GM23338 (cell line): ENCODE measurements around the gene VMP1. TPM values are rescaled to one million over a fixed set of nuclear protein-coding genes. Genes with fewer than 3 reads are reported as not detected.
A peak's percentile ranks its signal among the peaks of the same experiment; 100 is the strongest.

Experiments
- ATAC-seq: fragments of 200-7000 bp; cut with Tn5 transposase; 3 replicates; pipeline ENCODE4 v1.9.1; 2020
- DNase-seq: peaks from one replicate; pipeline ENCODE4 v3.0.0-alpha.2; 2015; ENCODE audit warnings: low spot score
- H2AFZ ChIP-seq: fragments of 200-600 bp; sonication (generic); 2 replicates; pipeline ENCODE4 v1.8.0; 2016; ENCODE audit warnings: antibody characterized with exemption, mild to moderate bottlenecking, moderate library complexity
- H3F3A ChIP-seq: fragments of 200-600 bp; sonication (generic); replicated peaks from 2 replicates; pipeline ENCODE4 v1.8.0; 2017; ENCODE audit warnings: antibody characterized with exemption, mixed run types, low read depth
- H3K27ac ChIP-seq: fragments of 200-600 bp; sonication (generic); 2 replicates; pipeline ENCODE4 v1.6.1; 2016; ENCODE audit warnings: low read depth
- H3K27me3 ChIP-seq: fragments of 200-600 bp; sonication (generic); 2 replicates; pipeline ENCODE4 v1.8.0; 2016; ENCODE audit warnings: mild to moderate bottlenecking, mixed run types, moderate library complexity; ENCODE audit not compliant: insufficient read depth
- H3K36me3 ChIP-seq: fragments of 200-600 bp; sonication (generic); 2 replicates; pipeline ENCODE4 v1.8.0; 2016; ENCODE audit warnings: mild to moderate bottlenecking; ENCODE audit not compliant: insufficient read depth
- H3K4me1 ChIP-seq: fragments of 200-600 bp; sonication (generic); 2 replicates; pipeline ENCODE4 v1.8.0; 2016; ENCODE audit warnings: mild to moderate bottlenecking, moderate library complexity; ENCODE audit not compliant: insufficient read depth
- H3K4me2 ChIP-seq: fragments of 200-600 bp; sonication (generic); 2 replicates; pipeline ENCODE4 v1.7.1; 2017; ENCODE audit warnings: mixed run types
- H3K4me3 ChIP-seq: fragments of 200-600 bp; sonication (generic); 2 replicates; pipeline ENCODE4 v1.6.1; 2016; ENCODE audit warnings: mixed run types
- H3K79me2 ChIP-seq: fragments of 200-600 bp; sonication (generic); replicated peaks from 2 replicates; pipeline ENCODE4 v1.8.0; 2017; ENCODE audit warnings: mild to moderate bottlenecking; ENCODE audit not compliant: insufficient read depth
- H3K9me2 ChIP-seq: fragments of 200-600 bp; sonication (generic); 2 replicates; pipeline ENCODE4 v1.8.0; 2017; ENCODE audit not compliant: insufficient read depth
- H4K20me1 ChIP-seq: fragments of 200-600 bp; sonication (generic); replicated peaks from 2 replicates; pipeline ENCODE4 v1.8.0; 2017; ENCODE audit warnings: mild to moderate bottlenecking; ENCODE audit not compliant: insufficient read depth
- H3K27ac Mint-ChIP-seq: 2 replicates; pipeline ENCODE4 v1.8.0; 2020; ENCODE audit warnings: inconsistent platforms, mild to moderate bottlenecking, moderate library complexity, mixed read lengths
- H3K27me3 Mint-ChIP-seq: 3 replicates; pipeline ENCODE4 v1.8.0; 2022; ENCODE audit warnings: low read depth, mild to moderate bottlenecking, moderate library complexity, mixed read lengths, inconsistent platforms; ENCODE audit not compliant: insufficient read depth, poor library complexity
- H3K36me3 Mint-ChIP-seq: 3 replicates; pipeline ENCODE4 v1.8.0; 2021; ENCODE audit warnings: low read depth, mild to moderate bottlenecking, inconsistent platforms, moderate library complexity, mixed read lengths
- H3K4me1 Mint-ChIP-seq: 3 replicates; pipeline ENCODE4 v1.8.0; 2020; ENCODE audit warnings: mild to moderate bottlenecking, inconsistent platforms, mixed read lengths
- H3K4me3 Mint-ChIP-seq: 3 replicates; pipeline ENCODE4 v1.8.0; 2021; ENCODE audit warnings: moderate library complexity, mild to moderate bottlenecking, inconsistent platforms, mixed read lengths
- H3K9me3 Mint-ChIP-seq: 3 replicates; pipeline ENCODE4 v1.8.0; 2020; ENCODE audit warnings: moderate library complexity, mild to moderate bottlenecking, inconsistent platforms, mixed read lengths
- CREB1 ChIP-seq: fragments of 250-450 bp; sonication (Bioruptor Pico); IDR thresholded peaks from 2 replicates; pipeline ENCODE4 v1.5.0; 2020; ENCODE audit warnings: low read depth, mild to moderate bottlenecking, moderate library complexity
- CTCF ChIP-seq, 2 experiments: fragments of 200-600 bp in 1 of 2; sonication (generic) in 1 of 2; conservative IDR thresholded peaks; 2 replicates each; pipeline versions ENCODE4 v1.5.1 to v1.6.1; 2016 to 2017; ENCODE audit warnings: antibody characterized with exemption in 2 of 2, low read depth in 2 of 2, mild to moderate bottlenecking in 2 of 2, moderate library complexity in 1 of 2
- ETS1 ChIP-seq: IDR thresholded peaks from 2 replicates; pipeline ENCODE4 v1.6.1; 2016; ENCODE audit warnings: antibody characterized with exemption
- EZH2 ChIP-seq: fragments of 200-600 bp; sonication (generic); IDR thresholded peaks from one replicate; pipeline ENCODE4 v1.8.0; 2017; ENCODE audit warnings: antibody characterized with exemption, mild to moderate bottlenecking, low read depth; ENCODE audit not compliant: unreplicated experiment
- EZH2phosphoT487 ChIP-seq: fragments of 200-600 bp; sonication (generic); IDR thresholded peaks from one replicate; pipeline ENCODE4 v1.8.1; 2018; ENCODE audit warnings: antibody characterized with exemption; ENCODE audit not compliant: unreplicated experiment
- JUNB ChIP-seq: IDR thresholded peaks from one replicate; pipeline ENCODE4 v1.6.1; 2016; ENCODE audit warnings: antibody characterized with exemption; ENCODE audit not compliant: unreplicated experiment
- NANOG ChIP-seq: IDR thresholded peaks from 2 replicates; pipeline ENCODE4 v1.6.1; 2016; ENCODE audit warnings: antibody characterized with exemption, borderline replicate concordance
- POLR2AphosphoS5 ChIP-seq: IDR thresholded peaks from 2 replicates; pipeline ENCODE4 v1.6.1; 2016; ENCODE audit warnings: antibody characterized with exemption, low read depth
- REST ChIP-seq: IDR thresholded peaks from one replicate; pipeline ENCODE4 v1.6.1; 2018; ENCODE audit warnings: antibody characterized with exemption; ENCODE audit not compliant: unreplicated experiment
- STAT1 ChIP-seq: IDR thresholded peaks from one replicate; pipeline ENCODE4 v1.6.1; 2016; ENCODE audit warnings: antibody characterized with exemption; ENCODE audit not compliant: unreplicated experiment
- ZNF114 ChIP-seq: fragments of 250-450 bp; sonication (Bioruptor Pico); IDR thresholded peaks from 2 replicates; pipeline ENCODE4 v1.5.0; 2020; ENCODE audit warnings: mild to moderate bottlenecking, moderate library complexity
- ZNF331 ChIP-seq: fragments of 250-450 bp; sonication (Bioruptor Pico); IDR thresholded peaks from 2 replicates; pipeline ENCODE4 v1.5.0; 2020; ENCODE audit warnings: low read depth, mild to moderate bottlenecking, moderate library complexity
- ZNF462 ChIP-seq: fragments of 250-450 bp; sonication (Bioruptor Pico); IDR thresholded peaks from 2 replicates; pipeline ENCODE4 v1.5.0; 2020; ENCODE audit warnings: mild to moderate bottlenecking, moderate library complexity
- polyA plus RNA-seq: library from polyadenylated mRNA; unstranded; fragments of >200 nt; fragmentation: Nextera tagmentation; extraction: Ambion mirVana; gene quantifications from 2 replicates; pipeline ENCODE4 v1.2.1, GENCODE V29; 2016
- total RNA-seq: library from RNA; depleted of rRNA; stranded (reverse); fragments of >200 nt; shearing (Covaris generic); gene quantifications from 2 replicates; pipeline ENCODE4 v1.2.3, GENCODE V29; 2014

Gene VMP1
- total and polyA plus RNA-seq, 2 experiments from 2014 or later, result 70.1 to 112 TPM

- peaks cover 42% of the 10 kb centered on the region for H3K36me3 ChIP-seq
- no peak overlapping the region for H3K4me2 ChIP-seq
- Mint-ChIP-seq H3K4me1 (no peaks in the 10 kb centered on the region), H3K27me3 (peaks cover 3% of the 10 kb centered on the region), H3K36me3 (peaks cover 73% of the 10 kb centered on the region), H3K4me3 (no peak overlapping the region), H3K27ac (no peak overlapping the region), H3K9me3 (no peaks in the 10 kb centered on the region)
- H3K4me3 ChIP-seq, result no peak overlapping the region
- H4K20me1 ChIP-seq, result peaks cover 13% of the 10 kb centered on the region
- peaks cover 46% of the 10 kb centered on the region for H3K79me2 ChIP-seq
- ATAC-seq (no peak), DNase-seq (no peak)
- no peaks in the 10 kb centered on the region for H3K27me3 ChIP-seq
- H3K9me2 ChIP-seq, result no peaks in the 10 kb centered on the region
- H3F3A ChIP-seq, result peaks cover 14% of the 10 kb centered on the region; the same call in 1 of the 2 replicates
- TF ChIP-seq ZNF462 (CRISPR knock-in tag) (no peak), ETS1 (no peak), CTCF (conservative IDR thresholded peaks at IDR 0.05; ENCODE audit: low read depth in 2 of 2) (no peak), ZNF331 (no peak), ZNF114 (no peak), EZH2 (no peak), JUNB (no peak), REST (no peak), NANOG (no peak), CREB1 (CRISPR knock-in tag) (no peak), STAT1 (no peak), EZH2phosphoT487 (no peak), POLR2AphosphoS5 (no peak)
- no peak overlapping the region for H2AFZ ChIP-seq
- H3K4me1 ChIP-seq, result no peaks in the 10 kb centered on the region
- H3K27ac ChIP-seq, result peak overlapping the region; percentile 32; the same call in 1 of the 2 replicates
Measured at GRCh38 chr17:59688008-59688407, 19.4 kb upstream of the VMP1 start.
